ENCODE data around the gene AIFM3. TPM values are rescaled to one million over a fixed set of nuclear protein-coding genes. Genes with fewer than 3 reads are reported as not detected.
A peak's percentile ranks its signal among the peaks of the same experiment; 100 is the strongest.
"Not testable (repeated sequence)": the region's sequence is repeated elsewhere in the genome, so short reads cannot be mapped to it uniquely, and the experiment has no call there.

The AIFM3 gene
- polyA plus RNA-seq, 1 donor from 2014 or later: 1.1 TPM

DNA sequence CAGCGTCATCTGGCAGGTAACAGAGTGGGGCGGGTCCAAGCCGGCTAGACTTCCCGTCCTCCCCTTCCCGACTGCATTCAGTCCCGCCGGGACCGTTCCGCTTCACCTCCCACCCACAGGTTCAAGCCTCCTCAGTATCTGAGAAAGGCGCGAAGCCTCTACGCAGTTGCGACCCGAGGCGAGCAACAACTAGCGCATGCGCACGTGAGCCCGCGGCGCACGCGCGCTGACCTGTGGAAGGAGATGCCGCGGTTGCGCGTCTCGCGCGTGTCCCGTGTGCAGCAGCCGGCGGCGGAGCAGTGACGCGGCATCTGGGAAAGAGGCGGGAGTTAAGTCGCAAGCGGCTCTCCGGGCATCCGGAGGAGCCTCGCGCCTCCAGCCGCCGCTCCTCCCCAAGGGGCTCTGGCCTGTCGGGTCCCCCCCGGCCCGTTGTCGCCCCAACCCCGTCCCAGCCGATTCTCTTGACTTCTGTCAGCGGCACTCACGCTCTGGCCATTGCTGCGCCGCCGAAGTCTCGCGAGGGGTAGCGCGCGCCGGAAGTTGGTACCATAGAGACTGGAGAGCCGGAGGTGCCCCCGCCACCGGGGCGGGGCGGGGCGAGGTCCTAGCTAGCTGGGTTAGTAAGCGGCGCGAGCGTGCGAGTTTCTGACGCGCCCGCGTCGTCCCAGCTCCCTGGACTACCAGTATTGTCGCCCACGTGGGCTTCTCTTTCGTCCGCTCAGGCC, 34.7 kb downstream of the AIFM3 start, which contains the start of gene THAP7:
THAP7 (minus strand) TSS at position 518 of the 725 bp plus-strand sequence; CDS start at position 311, 207 bp downstream.
- H3K27ac ChIP-seq (ENCODE audit: low read length): peak within 1 kb of the TSS; percentile 94
- peak within 1 kb of the TSS; percentile 68 for H2AFZ ChIP-seq (ENCODE audit: low read depth, low read length)
- peaks cover 3% of the 10 kb centered on the region for H3K79me2 ChIP-seq (replicated peaks; ENCODE audit: insufficient read depth, low read length)
- H3K36me3 ChIP-seq (ENCODE audit: insufficient read depth, low read length): no peaks in the 10 kb centered on the region
- H3F3A ChIP-seq (ENCODE audit: insufficient read depth, low read length, poor library complexity, severe bottlenecking): no peaks in the 10 kb centered on the region
- H3K4me3 ChIP-seq (ENCODE audit: low read length): peak within 1 kb of the TSS; percentile 69
- H3K9ac ChIP-seq (ENCODE audit: low read length): peak within 1 kb of the TSS; percentile 87
- H3K9me2 ChIP-seq (ENCODE audit: insufficient read depth, low read length): no peaks in the 10 kb centered on the region
- H3K4me2 ChIP-seq (ENCODE audit: low read length): peak within 1 kb of the TSS; percentile 96
- H4K20me1 ChIP-seq (ENCODE audit: insufficient read depth): no peaks in the 10 kb centered on the region
- no peaks in the 10 kb centered on the region for H3K9me3 ChIP-seq (ENCODE audit: low read length)
- TF ChIP-seq TAF1 (IDR thresholded peaks at IDR 0.05; ENCODE audit: low read depth) (peak; percentile 74), SMC3 (conservative IDR thresholded peaks at IDR 0.05; ENCODE audit: poor library complexity) (no peak), POLR2AphosphoS5 (IDR thresholded peaks at IDR 0.05) (peak; percentile 76), EZH2 (IDR thresholded peaks at IDR 0.05; ENCODE audit: borderline replicate concordance, insufficient read depth, low read length, poor library complexity, severe bottlenecking) (no peak), EP300 (conservative IDR thresholded peaks at IDR 0.05; ENCODE audit: poor library complexity, severe bottlenecking) (peak; percentile 70), RAD21 (conservative IDR thresholded peaks at IDR 0.05) (peak; percentile 52), REST (IDR thresholded peaks at IDR 0.05; ENCODE audit: borderline replicate concordance) (peak; percentile 75), MXI1 (conservative IDR thresholded peaks at IDR 0.05; ENCODE audit: poor library complexity, severe bottlenecking) (peak; percentile 94)
- TF ChIP-seq, protein P1, sequence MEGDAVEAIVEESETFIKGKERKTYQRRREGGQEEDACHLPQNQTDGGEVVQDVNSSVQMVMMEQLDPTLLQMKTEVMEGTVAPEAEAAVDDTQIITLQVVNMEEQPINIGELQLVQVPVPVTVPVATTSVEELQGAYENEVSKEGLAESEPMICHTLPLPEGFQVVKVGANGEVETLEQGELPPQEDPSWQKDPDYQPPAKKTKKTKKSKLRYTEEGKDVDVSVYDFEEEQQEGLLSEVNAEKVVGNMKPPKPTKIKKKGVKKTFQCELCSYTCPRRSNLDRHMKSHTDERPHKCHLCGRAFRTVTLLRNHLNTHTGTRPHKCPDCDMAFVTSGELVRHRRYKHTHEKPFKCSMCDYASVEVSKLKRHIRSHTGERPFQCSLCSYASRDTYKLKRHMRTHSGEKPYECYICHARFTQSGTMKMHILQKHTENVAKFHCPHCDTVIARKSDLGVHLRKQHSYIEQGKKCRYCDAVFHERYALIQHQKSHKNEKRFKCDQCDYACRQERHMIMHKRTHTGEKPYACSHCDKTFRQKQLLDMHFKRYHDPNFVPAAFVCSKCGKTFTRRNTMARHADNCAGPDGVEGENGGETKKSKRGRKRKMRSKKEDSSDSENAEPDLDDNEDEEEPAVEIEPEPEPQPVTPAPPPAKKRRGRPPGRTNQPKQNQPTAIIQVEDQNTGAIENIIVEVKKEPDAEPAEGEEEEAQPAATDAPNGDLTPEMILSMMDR (IDR thresholded peaks at IDR 0.05; ENCODE audit: poor library complexity, severe bottlenecking): no peak
- no peaks in the 10 kb centered on the region for H3K27me3 ChIP-seq (ENCODE audit: insufficient read depth, low read depth, low read length)

- H3K9me3 ChIP-seq (ENCODE audit: low read length): no peaks in the 10 kb centered on the region
- peak overlapping the region; percentile 69 for H3K4me3 ChIP-seq (ENCODE audit: low read length)
- H3K36me3 ChIP-seq (ENCODE audit: insufficient read depth, low read length): peaks cover 3% of the 10 kb centered on the region
- no peak for TF ChIP-seq EP300 (conservative IDR thresholded peaks at IDR 0.05; ENCODE audit: poor library complexity, severe bottlenecking)
- TF ChIP-seq RAD21 (conservative IDR thresholded peaks at IDR 0.05): no peak
- TF ChIP-seq SMC3 (conservative IDR thresholded peaks at IDR 0.05; ENCODE audit: poor library complexity): no peak
- TF ChIP-seq POLR2AphosphoS5 (IDR thresholded peaks at IDR 0.05): no peak
- TF ChIP-seq EZH2 (IDR thresholded peaks at IDR 0.05; ENCODE audit: borderline replicate concordance, insufficient read depth, low read length, poor library complexity, severe bottlenecking): no peak
- no peak for TF ChIP-seq TAF1 (IDR thresholded peaks at IDR 0.05; ENCODE audit: low read depth)
- TF ChIP-seq MXI1 (conservative IDR thresholded peaks at IDR 0.05; ENCODE audit: poor library complexity, severe bottlenecking): no peak
- TF ChIP-seq, protein P1 (IDR thresholded peaks at IDR 0.05; ENCODE audit: poor library complexity, severe bottlenecking): no peak
- peak overlapping the region; percentile 87 for H3K9ac ChIP-seq (ENCODE audit: low read length)
- no peak overlapping the region for H3K4me2 ChIP-seq (ENCODE audit: low read length)
- no peaks in the 10 kb centered on the region for H4K20me1 ChIP-seq (ENCODE audit: insufficient read depth)
- no peaks in the 10 kb centered on the region for H3K9me2 ChIP-seq (ENCODE audit: insufficient read depth, low read length)
- peaks cover 3% of the 10 kb centered on the region for H3K79me2 ChIP-seq (replicated peaks; ENCODE audit: insufficient read depth, low read length)
- H3K27me3 ChIP-seq (ENCODE audit: insufficient read depth, low read depth, low read length): no peaks in the 10 kb centered on the region
- no peaks in the 10 kb centered on the region for H3F3A ChIP-seq (ENCODE audit: insufficient read depth, low read length, poor library complexity, severe bottlenecking)
- no peak overlapping the region for H2AFZ ChIP-seq (ENCODE audit: low read depth, low read length)
- H3K27ac ChIP-seq (ENCODE audit: low read length): no peak overlapping the region
Observed at GRCh38 chr22:21003782-21004181, 36.7 kb downstream of the AIFM3 start.

GRCh38 chr22:21009208-21009607, 42.2 kb downstream of the AIFM3 start:
- H3K27ac ChIP-seq (ENCODE audit: low read length); H3K4me2 ChIP-seq (ENCODE audit: low read length); H3F3A ChIP-seq (ENCODE audit: insufficient read depth, low read length, poor library complexity, severe bottlenecking); H3K27me3 ChIP-seq (ENCODE audit: insufficient read depth, low read depth, low read length); H3K4me3 ChIP-seq (ENCODE audit: low read length); H4K20me1 ChIP-seq (ENCODE audit: insufficient read depth); H3K36me3 ChIP-seq (ENCODE audit: insufficient read depth, low read length); H2AFZ ChIP-seq (ENCODE audit: low read depth, low read length); H3K9ac ChIP-seq (ENCODE audit: low read length); H3K9me2 ChIP-seq (ENCODE audit: insufficient read depth, low read length); H3K9me3 ChIP-seq (ENCODE audit: low read length): not testable (repeated sequence)
- H3K79me2 ChIP-seq (replicated peaks; ENCODE audit: insufficient read depth, low read length): peaks cover 22% of the 10 kb centered on the region

All from neural cell (in vitro differentiated cells).